HG02623 (cell line): ENCODE results near the gene TIAM1.
"Not testable (repeated sequence)": the region's sequence is repeated elsewhere in the genome, so short reads cannot be mapped to it uniquely, and the experiment has no call there.

Source experiments
- ATAC-seq: cut with Tn5 transposase; IDR thresholded peaks from one replicate; pipeline ENCODE4 v1.9.1; 2021; ENCODE audit warnings: moderate library complexity; ENCODE audit not compliant: unreplicated experiment

The TIAM1 gene

GRCh38 chr21:31257265-31257664 is 86.8 kb downstream of the TIAM1 start:
- ATAC-seq, result no peak

- ATAC-seq, result no peak
Measured at GRCh38 chr21:31255896-31256295, 88.2 kb downstream of the TIAM1 start.

GRCh38 chr21:31255036-31255435 is 89.0 kb downstream of the TIAM1 start:
- no peak for ATAC-seq

GRCh38 chr21:31254131-31254530 is 89.9 kb downstream of the TIAM1 start:
- no peak for ATAC-seq

- no peak for ATAC-seq
Measured at GRCh38 chr21:31253684-31254083, 90.4 kb downstream of the TIAM1 start.

- no peak for ATAC-seq
Measured at GRCh38 chr21:31252611-31253010, 91.5 kb downstream of the TIAM1 start.

GRCh38 chr21:31252091-31252490 is 92.0 kb downstream of the TIAM1 start:
- no peak for ATAC-seq

GRCh38 chr21:31251686-31252085 is 92.4 kb downstream of the TIAM1 start:
- no peak for ATAC-seq

GRCh38 chr21:31248598-31248997 is 95.5 kb downstream of the TIAM1 start:
- ATAC-seq, result no peak

GRCh38 chr21:31243611-31244010 is 100.5 kb downstream of the TIAM1 start:
- ATAC-seq, result no peak

GRCh38 chr21:31236528-31236927 is 107.5 kb downstream of the TIAM1 start:
- no peak for ATAC-seq

- no peak for ATAC-seq
Measured at GRCh38 chr21:31235671-31236450, 108.2 kb downstream of the TIAM1 start.

GRCh38 chr21:31234936-31235335 is 109.1 kb downstream of the TIAM1 start:
- ATAC-seq, result no peak

- no peak for ATAC-seq
Measured at GRCh38 chr21:31233711-31234110, 110.3 kb downstream of the TIAM1 start.

- ATAC-seq, result no peak
Measured at GRCh38 chr21:31232344-31232743, 111.7 kb downstream of the TIAM1 start.

- no peak for ATAC-seq
Measured at GRCh38 chr21:31230937-31231336, 113.1 kb downstream of the TIAM1 start.

GRCh38 chr21:31228723-31229122 is 115.3 kb downstream of the TIAM1 start:
- not testable (repeated sequence) for ATAC-seq

- ATAC-seq, result no peak
Measured at GRCh38 chr21:31225713-31226112, 118.3 kb downstream of the TIAM1 start.

- no peak for ATAC-seq
Measured at GRCh38 chr21:31222142-31222541, 121.9 kb downstream of the TIAM1 start.

GRCh38 chr21:31221043-31221442 is 123.0 kb downstream of the TIAM1 start:
- no peak for ATAC-seq

GRCh38 chr21:31220575-31220974 is 123.5 kb downstream of the TIAM1 start:
- ATAC-seq, result no peak

GRCh38 chr21:31218830-31219608 is 125.0 kb downstream of the TIAM1 start:
- no peak for ATAC-seq
